HK-2 (cell line): ENCODE measurements around the gene TRAPPC2B.

Source experiments
- DNase-seq: peaks from one replicate; pipeline ENCODE4 v3.0.0-alpha.2; 2018; ENCODE audit not compliant: unreplicated experiment

The TRAPPC2B gene

GRCh38 chr19:57362997-57363687 is at the start of gene TRAPPC2B, which contains the start of gene ZNF547:
TRAPPC2B (plus strand) TSS chr19:57363551; CDS start chr19:57364834, 1,283 bp downstream.
ZNF547 (plus strand) TSS chr19:57363551; CDS start chr19:57368556, 5,005 bp downstream.
- peak; percentile 100 for DNase-seq

GRCh38 chr19:57314146-57314545 is 49.2 kb upstream of the TRAPPC2B start:
- DNase-seq, result no peak

GRCh38 chr19:57317503-57317902 is 45.8 kb upstream of the TRAPPC2B start:
- no peak for DNase-seq

GRCh38 chr19:57319869-57320179 is 43.5 kb upstream of the TRAPPC2B start:
- DNase-seq, result no peak

- DNase-seq, result peak; percentile 99
Observed at GRCh38 chr19:57320180-57321084, 42.9 kb upstream of the TRAPPC2B start, which contains the start of gene ZNF543. ZNF543 (plus strand) TSS chr19:57320472; CDS start chr19:57320854, 382 bp downstream.

- no peak for DNase-seq
Observed at GRCh38 chr19:57321116-57321515, 42.2 kb upstream of the TRAPPC2B start.

- DNase-seq, result no peak
Observed at GRCh38 chr19:57321751-57322150, 41.6 kb upstream of the TRAPPC2B start.

GRCh38 chr19:57324992-57325391 is 38.4 kb upstream of the TRAPPC2B start:
- no peak for DNase-seq

GRCh38 chr19:57327993-57328392 is 35.4 kb upstream of the TRAPPC2B start:
- no peak for DNase-seq

GRCh38 chr19:57334191-57334590 is 29.2 kb upstream of the TRAPPC2B start:
- no peak for DNase-seq

GRCh38 chr19:57338877-57339276 is 24.5 kb upstream of the TRAPPC2B start:
- DNase-seq, result no peak

GRCh38 chr19:57342582-57342981 is 20.8 kb upstream of the TRAPPC2B start:
- no peak for DNase-seq

- DNase-seq, result no peak
Observed at GRCh38 chr19:57348136-57348535, 15.2 kb upstream of the TRAPPC2B start.

- DNase-seq, result peak; percentile 93
Observed at GRCh38 chr19:57350877-57351805, 12.2 kb upstream of the TRAPPC2B start, which contains the start of gene ZNF304. ZNF304 (plus strand) TSS chr19:57351271; CDS start chr19:57351665, 394 bp downstream.

GRCh38 chr19:57351867-57352266 is 11.5 kb upstream of the TRAPPC2B start:
- DNase-seq, result no peak

- DNase-seq, result no peak
Observed at GRCh38 chr19:57355916-57356315, 7.4 kb upstream of the TRAPPC2B start.

GRCh38 chr19:57357406-57357805 is 5.9 kb upstream of the TRAPPC2B start:
- no peak for DNase-seq

GRCh38 chr19:57359300-57359699 is 4.1 kb upstream of the TRAPPC2B start:
- DNase-seq, result no peak

- DNase-seq, result no peak
Observed at GRCh38 chr19:57362419-57362818, 932 bp upstream of the TRAPPC2B start.

GRCh38 chr19:57363688-57364181 is 384 bp downstream of the TRAPPC2B start:
- DNase-seq, result no peak

GRCh38 chr19:57366776-57367175 is 3.4 kb downstream of the TRAPPC2B start:
- DNase-seq, result no peak
